Measurements from ENCODE around the gene LASP1NB.
"Not testable (repeated sequence)": the region's sequence is repeated elsewhere in the genome, so short reads cannot be mapped to it uniquely, and the experiment has no call there.

LASP1NB gene

GRCh38 chr17:38926293-38927070, 1.1 kb downstream of the LASP1NB start:
- H3K4me1 ChIP-seq (ENCODE audit: control insufficient read depth in 2 of 2, insufficient read depth in 2 of 2, low read length in 2 of 2), result peaks cover 0 to 3% of the 10 kb centered on the region in 2 donors
- no peak overlapping the region for H3K4me3 Mint-ChIP-seq
- no peaks in the 10 kb centered on the region for H3K27me3 Mint-ChIP-seq
- no peak overlapping the region for H3K9ac ChIP-seq (ENCODE audit: low read length)
- H3K27ac Mint-ChIP-seq, result no peak overlapping the region
- ChIA-PET POLR2A (no interaction called here), CTCF (interaction anchor here (1.1 kb wide), 1 partner anchor 45 kb away, joined by 3 read pairs; no protein-coding TSS in a partner anchor)
- peaks cover 7% of the 10 kb centered on the region for H3K4me1 Mint-ChIP-seq
- intact Hi-C loops (cut with micrococcal nuclease), result no loop called here
- H3K4me2 ChIP-seq (replicated peaks; ENCODE audit: low read depth, low read length, poor library complexity, severe bottlenecking), result no peak overlapping the region
- no peak overlapping the region for H3K4me3 ChIP-seq (ENCODE audit: control extremely low read depth in 1 of 5, extremely low read depth in 1 of 5, insufficient read depth in 1 of 5, low read depth in 2 of 5, low read length in 4 of 5)
- no peaks in the 10 kb centered on the region for H4K20me1 ChIP-seq (ENCODE audit: control insufficient read depth, insufficient read depth, low read length, poor library complexity, severe bottlenecking)
- WGBS (ENCODE audit: insufficient coverage), result no CpG with 5 or more reads among the region's 2 CpGs
- ATAC-seq (ENCODE audit: low read depth), result no peak
- no peaks in the 10 kb centered on the region for H3K79me2 ChIP-seq (ENCODE audit: control insufficient read depth, insufficient read depth, low read length)
- H3K27me3 ChIP-seq (replicated peaks in 1 of 4; ENCODE audit: control extremely low read depth in 1 of 4, control insufficient read depth in 3 of 4, insufficient read depth in 4 of 4, low read length in 3 of 4), result no peaks in the 10 kb centered on the region
- no peak overlapping the region for H2AFZ ChIP-seq (ENCODE audit: insufficient read depth, low read depth, low read length, poor library complexity, severe bottlenecking)
- no peak overlapping the region for H3K27ac ChIP-seq (ENCODE audit: low read length in 2 of 2)
- TF ChIP-seq EZH2 (IDR thresholded peaks at IDR 0.05; ENCODE audit: borderline replicate concordance, insufficient read depth, low read depth, low read length, poor library complexity, severe bottlenecking) (no peak), CTCF (IDR thresholded peaks at IDR 0.05) (no peak)
- peaks cover 0 to 2% of the 10 kb centered on the region in 2 experiments for H3K36me3 ChIP-seq (replicated peaks in 1 of 2; ENCODE audit: control extremely low read depth in 1 of 2, control insufficient read depth in 1 of 2, extremely low read depth in 1 of 2, insufficient read depth in 2 of 2, low read length in 1 of 2)
- no peak for DNase-seq
- no peaks in the 10 kb centered on the region for H3K9me3 Mint-ChIP-seq (ENCODE audit: insufficient read depth)
- no peaks in the 10 kb centered on the region for H3K9me3 ChIP-seq (ENCODE audit: control extremely low read depth in 1 of 3, control insufficient read depth in 2 of 3, insufficient read depth in 1 of 3, low read length in 2 of 3)

GRCh38 chr17:38930782-38931181, 5.4 kb downstream of the LASP1NB start:
- H3K4me1 ChIP-seq (ENCODE audit: control insufficient read depth in 2 of 2, insufficient read depth in 2 of 2, low read length in 2 of 2); CTCF ChIA-PET; H3K9ac ChIP-seq (ENCODE audit: low read length); H3K4me3 Mint-ChIP-seq; H4K20me1 ChIP-seq (ENCODE audit: control insufficient read depth, insufficient read depth, low read length, poor library complexity, severe bottlenecking); H3K27me3 ChIP-seq (replicated peaks in 1 of 4; ENCODE audit: control extremely low read depth in 1 of 4, control insufficient read depth in 3 of 4, insufficient read depth in 4 of 4, low read length in 3 of 4); ATAC-seq (ENCODE audit: low read depth); H3K9me3 ChIP-seq (ENCODE audit: control extremely low read depth in 1 of 3, control insufficient read depth in 2 of 3, insufficient read depth in 1 of 3, low read length in 2 of 3); H3K27ac Mint-ChIP-seq; H3K79me2 ChIP-seq (ENCODE audit: control insufficient read depth, insufficient read depth, low read length); H2AFZ ChIP-seq (ENCODE audit: insufficient read depth, low read depth, low read length, poor library complexity, severe bottlenecking); DNase-seq; H3K4me3 ChIP-seq (ENCODE audit: control extremely low read depth in 1 of 5, extremely low read depth in 1 of 5, insufficient read depth in 1 of 5, low read depth in 2 of 5, low read length in 4 of 5); POLR2A ChIA-PET; intact Hi-C loops (cut with micrococcal nuclease); H3K27me3 Mint-ChIP-seq; H3K4me2 ChIP-seq (replicated peaks; ENCODE audit: low read depth, low read length, poor library complexity, severe bottlenecking); H3K4me1 Mint-ChIP-seq; H3K36me3 ChIP-seq (replicated peaks in 1 of 2; ENCODE audit: control extremely low read depth in 1 of 2, control insufficient read depth in 1 of 2, extremely low read depth in 1 of 2, insufficient read depth in 2 of 2, low read length in 1 of 2); H3K27ac ChIP-seq (ENCODE audit: low read length in 2 of 2); H3K9me3 Mint-ChIP-seq (ENCODE audit: insufficient read depth): not testable (repeated sequence)
- WGBS (ENCODE audit: insufficient coverage), result 93% methylated on average over 8 of the region's 36 CpGs

GRCh38 chr17:38933962-38934361, 8.5 kb downstream of the LASP1NB start:
- H3K4me1 Mint-ChIP-seq; H3K4me1 ChIP-seq (ENCODE audit: control insufficient read depth in 2 of 2, insufficient read depth in 2 of 2, low read length in 2 of 2); H3K36me3 ChIP-seq (replicated peaks in 1 of 2; ENCODE audit: control extremely low read depth in 1 of 2, control insufficient read depth in 1 of 2, extremely low read depth in 1 of 2, insufficient read depth in 2 of 2, low read length in 1 of 2); H3K79me2 ChIP-seq (ENCODE audit: control insufficient read depth, insufficient read depth, low read length); H3K9ac ChIP-seq (ENCODE audit: low read length); H3K27ac ChIP-seq (ENCODE audit: low read length in 2 of 2); H3K27me3 ChIP-seq (replicated peaks in 1 of 4; ENCODE audit: control extremely low read depth in 1 of 4, control insufficient read depth in 3 of 4, insufficient read depth in 4 of 4, low read length in 3 of 4); H2AFZ ChIP-seq (ENCODE audit: insufficient read depth, low read depth, low read length, poor library complexity, severe bottlenecking); H3K4me3 Mint-ChIP-seq; H3K27ac Mint-ChIP-seq; DNase-seq; H3K4me3 ChIP-seq (ENCODE audit: control extremely low read depth in 1 of 5, extremely low read depth in 1 of 5, insufficient read depth in 1 of 5, low read depth in 2 of 5, low read length in 4 of 5); H3K9me3 ChIP-seq (ENCODE audit: control extremely low read depth in 1 of 3, control insufficient read depth in 2 of 3, insufficient read depth in 1 of 3, low read length in 2 of 3); ATAC-seq (ENCODE audit: low read depth); intact Hi-C loops (cut with micrococcal nuclease); H4K20me1 ChIP-seq (ENCODE audit: control insufficient read depth, insufficient read depth, low read length, poor library complexity, severe bottlenecking); H3K4me2 ChIP-seq (replicated peaks; ENCODE audit: low read depth, low read length, poor library complexity, severe bottlenecking); H3K9me3 Mint-ChIP-seq (ENCODE audit: insufficient read depth); CTCF ChIA-PET; H3K27me3 Mint-ChIP-seq: not testable (repeated sequence)
- WGBS (ENCODE audit: insufficient coverage), result no CpG with 5 or more reads among the region's 9 CpGs
- POLR2A ChIA-PET, result interaction anchor here (0.7 kb wide), 1 partner anchor 61 kb away, joined by 3 read pairs; no protein-coding TSS in a partner anchor
